IPS-NIHi7 (cell line): ENCODE measurements around the gene DLG4.

ENCODE experiments used
- DNase-seq: peaks from one replicate; pipeline ENCODE4 v3.0.0; 2012; ENCODE audit warnings: mixed read lengths; ENCODE audit errors: extremely low spot score

Gene DLG4

DNA sequence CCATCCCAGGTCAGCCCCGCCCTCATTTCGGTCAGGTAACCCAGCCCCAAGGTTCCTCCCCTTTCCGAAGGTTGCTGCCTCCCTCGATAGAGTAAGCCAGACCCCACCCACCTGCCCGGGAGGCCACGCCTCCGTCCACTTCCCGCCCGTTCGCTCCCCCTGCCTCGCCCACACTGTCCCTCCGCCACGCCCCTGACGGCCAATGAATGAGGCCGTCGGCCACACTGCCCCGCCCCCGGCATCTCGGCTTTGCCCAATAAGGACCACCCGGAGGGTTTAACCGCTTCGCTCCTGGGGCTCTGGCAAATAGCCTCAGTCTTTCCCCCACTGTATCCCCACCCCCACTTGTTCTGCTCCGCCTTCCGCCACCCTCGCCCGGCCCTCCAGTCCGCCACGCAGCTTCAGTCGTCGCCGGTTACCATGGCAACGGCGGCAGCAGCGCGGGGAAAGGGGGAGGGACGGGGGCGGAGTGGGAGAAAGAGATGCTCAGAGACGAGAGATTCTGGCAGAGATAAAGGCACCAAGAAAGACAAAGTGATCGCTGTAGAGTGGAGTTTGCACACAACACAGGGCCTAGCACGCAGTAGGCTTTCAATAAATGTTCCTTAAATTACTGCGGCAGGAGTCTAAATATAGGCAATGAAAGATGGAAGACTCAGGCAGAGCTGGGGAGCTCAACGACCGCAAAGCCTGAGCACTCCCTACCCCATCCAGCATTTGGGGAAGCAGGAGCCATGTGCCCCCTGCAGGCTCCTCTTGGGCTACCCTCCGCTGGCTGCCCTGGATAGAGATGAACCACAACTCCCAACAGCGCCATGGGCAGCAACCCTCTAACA is 5.1 kb downstream of the DLG4 start:
- DNase-seq, result peak; percentile 92

DNA sequence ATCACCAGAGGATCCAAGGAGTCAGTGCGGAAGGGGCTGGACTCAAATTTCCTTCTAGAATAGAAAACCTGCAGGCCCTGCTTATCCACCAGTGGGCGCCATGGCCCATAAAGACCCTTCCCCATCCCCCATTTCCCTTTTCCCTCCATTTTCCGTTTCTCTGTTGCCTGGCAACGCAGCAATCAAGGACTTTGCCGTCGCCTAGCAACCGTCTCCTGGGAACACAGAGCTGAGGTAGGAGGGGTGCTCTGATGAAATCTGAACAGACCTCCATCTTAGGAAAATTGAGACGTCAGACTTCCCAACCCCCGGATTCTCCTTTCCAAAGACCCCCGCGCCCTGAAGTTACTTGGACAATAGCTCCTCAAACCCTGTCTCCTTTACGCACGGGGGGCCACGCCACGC is 5.7 kb downstream of the DLG4 start:
- DNase-seq, result peak; percentile 76

DNA sequence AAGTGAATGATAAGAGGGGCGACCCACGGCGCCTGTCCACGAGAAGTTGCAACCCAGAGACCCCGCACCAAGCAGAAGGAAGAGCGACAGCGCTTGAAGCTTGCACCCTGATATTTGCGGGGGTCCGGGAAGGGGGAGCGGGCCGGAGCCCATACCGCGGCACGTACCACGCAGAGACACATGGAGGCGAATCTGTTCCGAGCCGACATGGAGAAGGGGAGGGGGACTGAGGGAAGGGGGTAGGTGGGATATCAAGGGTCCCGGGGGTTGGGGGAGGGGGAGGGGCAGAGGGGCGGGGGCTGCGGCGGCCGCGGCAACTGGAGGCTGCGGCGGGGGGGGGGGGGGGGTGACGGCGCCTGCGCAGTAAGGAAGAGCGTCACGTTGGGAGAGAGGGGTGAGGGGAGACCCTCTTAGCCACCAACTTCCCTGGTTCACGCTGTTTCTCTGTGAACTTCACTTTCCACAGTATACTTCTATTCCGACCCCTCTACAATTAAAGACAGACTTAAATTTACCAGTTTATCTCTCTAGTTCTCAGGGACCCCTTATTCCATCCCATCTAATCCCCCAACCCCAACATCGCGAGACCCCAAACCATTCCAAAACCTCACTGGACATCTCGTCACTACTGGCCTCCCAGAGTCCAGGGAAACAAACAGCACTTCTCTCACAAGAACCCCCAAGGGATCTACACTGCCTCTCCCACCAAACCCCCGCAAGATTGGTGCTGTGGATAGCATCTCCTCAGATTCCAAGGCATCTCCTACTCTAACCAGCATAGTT is 8.0 kb downstream of the DLG4 start:
- no peak for DNase-seq

DNA sequence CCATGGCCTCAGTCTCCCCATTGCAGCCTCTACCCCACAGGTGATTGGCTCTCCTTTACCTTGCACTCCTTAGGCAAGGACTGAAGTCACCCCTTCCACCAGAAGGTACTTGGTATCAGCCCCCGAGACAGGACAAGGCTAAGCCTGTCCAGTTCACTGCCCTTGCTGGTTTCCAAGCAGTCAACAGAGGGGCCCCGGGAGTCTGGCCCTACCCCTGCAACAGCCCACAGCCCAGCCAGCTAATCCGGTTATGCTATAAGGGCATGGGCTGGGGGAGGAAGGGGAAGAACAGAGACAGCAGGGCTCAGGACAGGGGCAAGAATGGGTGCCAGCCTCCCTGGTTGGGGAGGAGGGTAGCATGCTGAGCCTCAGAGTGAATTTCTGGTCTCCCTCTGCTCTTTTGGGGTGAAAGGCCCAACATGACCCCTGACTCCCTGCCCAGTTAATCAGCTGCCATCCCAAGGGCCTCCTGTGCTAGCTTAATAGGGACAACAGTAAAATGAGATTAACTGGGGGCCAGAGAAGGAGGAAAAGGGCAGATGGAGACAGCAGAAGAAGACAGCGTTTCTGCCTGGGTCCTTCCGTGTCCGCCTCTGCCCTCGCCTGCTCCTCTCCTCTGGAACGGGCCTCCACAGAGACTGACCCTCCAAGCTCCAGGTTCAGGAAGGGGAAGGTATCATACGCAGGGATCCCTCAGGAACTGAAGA is 10.7 kb downstream of the DLG4 start:
- DNase-seq, result no peak

DNA sequence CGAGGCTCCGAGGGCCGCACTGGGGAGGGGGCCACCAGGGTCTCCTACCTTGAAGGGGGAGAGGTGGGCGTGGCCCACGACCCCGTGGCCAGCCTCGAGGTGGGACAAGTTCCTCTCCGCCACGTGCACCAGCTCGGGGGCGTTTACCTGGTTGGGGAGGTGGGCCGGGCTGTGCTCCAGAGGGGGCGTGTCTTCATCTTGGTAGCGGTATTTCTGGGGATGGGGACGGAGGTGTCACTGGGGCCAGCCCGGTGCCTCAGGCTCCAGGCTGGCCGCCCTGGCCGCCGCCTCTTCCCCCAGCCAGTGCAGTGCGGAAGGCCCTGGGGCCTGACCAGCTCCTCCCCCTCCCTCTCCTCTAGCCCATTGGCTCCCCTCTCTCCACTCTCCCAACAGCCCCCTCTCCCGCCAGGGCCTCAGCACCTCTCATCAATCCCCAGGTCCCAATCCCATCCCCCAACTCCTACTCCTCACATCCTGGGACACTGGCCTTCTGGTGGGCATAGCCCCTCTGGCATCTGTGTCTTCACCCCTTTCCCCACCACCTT is 11.5 kb downstream of the DLG4 start:
- DNase-seq, result peak; percentile 54

DNA sequence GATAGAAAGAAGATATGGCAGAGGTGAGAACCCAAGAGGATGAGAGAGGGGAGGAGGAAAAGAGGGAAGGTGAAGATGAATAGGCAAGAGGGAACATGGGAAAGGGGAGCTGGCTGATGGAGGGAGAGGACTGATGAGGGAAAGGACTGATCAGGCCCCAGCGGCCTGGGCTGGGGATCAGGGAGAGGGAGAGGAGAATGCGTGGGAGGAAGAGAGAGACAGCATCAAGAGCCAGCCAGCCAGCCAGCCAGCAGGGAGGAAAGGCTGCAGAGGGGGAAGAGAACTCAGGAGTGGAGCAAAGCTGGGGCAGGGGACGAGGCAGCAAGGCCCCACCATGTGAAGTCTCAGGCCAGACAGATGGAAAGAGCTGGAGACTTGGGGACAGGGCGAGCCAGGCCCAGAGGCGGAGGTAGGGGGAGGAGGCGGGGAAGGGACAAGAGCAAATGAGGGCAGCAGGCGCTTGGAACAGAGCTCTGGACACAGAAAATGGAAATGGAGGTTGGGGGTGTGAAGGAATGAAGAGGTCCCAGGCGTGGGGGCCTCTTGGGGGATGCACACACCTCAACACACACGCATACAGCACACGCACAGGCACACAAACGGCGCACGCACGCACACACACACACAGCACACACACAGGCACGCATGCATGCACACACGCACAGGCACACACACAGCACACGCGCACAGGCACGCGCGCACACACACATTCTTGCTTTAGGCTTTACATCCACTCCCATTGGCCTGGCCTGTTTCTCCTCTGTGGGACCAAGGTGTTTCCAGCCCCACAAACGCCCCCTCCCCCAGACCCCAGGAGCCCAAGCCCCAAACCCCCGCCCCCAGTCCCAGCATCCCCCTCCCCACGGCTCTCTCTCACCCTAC is 12.3 kb downstream of the DLG4 start:
- no peak for DNase-seq

- no peak for DNase-seq
Observed at GRCh38 chr17:7205561-7205960, 14.1 kb downstream of the DLG4 start.

- DNase-seq, result peak; percentile 98
Observed at GRCh38 chr17:7204828-7205461, 14.7 kb downstream of the DLG4 start.

DNA sequence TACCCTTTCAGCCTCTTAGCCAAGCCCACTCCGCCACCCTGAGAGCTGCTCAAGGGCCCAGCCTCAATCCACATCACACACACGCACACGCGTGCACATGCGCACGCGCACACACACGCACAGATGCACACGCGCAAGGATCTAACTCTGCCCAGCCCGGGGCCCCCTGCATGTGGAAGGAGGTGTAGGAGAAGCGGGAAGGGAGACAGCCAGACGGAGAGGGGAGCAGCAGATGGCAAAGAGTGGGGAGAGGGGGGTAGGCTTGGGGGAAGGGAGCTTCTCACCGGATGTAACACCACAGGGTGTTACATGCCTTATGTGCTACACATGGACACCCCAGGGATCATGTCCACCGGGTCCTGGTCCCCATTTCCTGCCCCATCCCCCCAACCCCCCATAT is 15.3 kb downstream of the DLG4 start:
- DNase-seq, result no peak

DNA sequence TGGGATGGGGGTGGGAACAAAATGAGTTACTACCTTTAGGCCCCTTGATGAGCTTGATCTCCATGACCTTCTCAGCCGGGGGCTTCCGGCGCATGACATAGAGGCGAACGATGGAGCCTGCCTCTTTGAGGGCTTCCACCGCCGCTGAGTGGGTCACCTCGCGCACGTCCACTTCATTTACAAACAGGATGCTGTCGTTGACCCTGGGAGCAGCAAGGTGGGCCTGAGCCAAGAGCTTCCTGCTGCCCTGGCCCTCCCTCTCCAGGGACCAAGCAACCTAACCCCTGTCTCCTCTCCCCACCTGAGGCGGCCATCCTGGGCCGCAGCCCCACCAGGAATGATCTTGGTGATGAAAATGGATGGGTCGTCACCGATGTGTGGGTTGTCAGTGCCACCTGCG is 16.2 kb downstream of the DLG4 start:
- DNase-seq, result no peak

- no peak for DNase-seq
Observed at GRCh38 chr17:7196651-7197401, 22.8 kb downstream of the DLG4 start.

DNA sequence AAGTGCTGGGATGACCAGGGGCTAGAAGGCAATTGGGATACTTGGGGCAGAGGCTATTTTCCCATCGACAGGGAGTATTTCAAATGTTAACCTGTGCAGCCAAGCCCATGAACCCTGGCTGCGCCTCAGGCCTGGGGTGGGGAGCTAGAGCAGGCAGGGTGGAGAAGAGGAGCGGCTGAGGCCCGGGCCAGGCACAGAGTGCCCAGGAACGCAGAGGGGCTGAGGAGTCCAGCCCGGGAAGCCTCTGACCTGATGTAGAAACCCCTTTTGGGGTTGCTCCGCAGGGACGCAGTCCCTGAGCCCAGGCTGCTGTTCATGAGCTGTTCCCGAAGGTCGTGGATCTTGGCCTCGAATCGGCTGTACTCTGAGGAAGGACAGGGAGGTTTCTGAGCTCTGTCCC is 23.7 kb downstream of the DLG4 start:
- DNase-seq, result no peak

DNA sequence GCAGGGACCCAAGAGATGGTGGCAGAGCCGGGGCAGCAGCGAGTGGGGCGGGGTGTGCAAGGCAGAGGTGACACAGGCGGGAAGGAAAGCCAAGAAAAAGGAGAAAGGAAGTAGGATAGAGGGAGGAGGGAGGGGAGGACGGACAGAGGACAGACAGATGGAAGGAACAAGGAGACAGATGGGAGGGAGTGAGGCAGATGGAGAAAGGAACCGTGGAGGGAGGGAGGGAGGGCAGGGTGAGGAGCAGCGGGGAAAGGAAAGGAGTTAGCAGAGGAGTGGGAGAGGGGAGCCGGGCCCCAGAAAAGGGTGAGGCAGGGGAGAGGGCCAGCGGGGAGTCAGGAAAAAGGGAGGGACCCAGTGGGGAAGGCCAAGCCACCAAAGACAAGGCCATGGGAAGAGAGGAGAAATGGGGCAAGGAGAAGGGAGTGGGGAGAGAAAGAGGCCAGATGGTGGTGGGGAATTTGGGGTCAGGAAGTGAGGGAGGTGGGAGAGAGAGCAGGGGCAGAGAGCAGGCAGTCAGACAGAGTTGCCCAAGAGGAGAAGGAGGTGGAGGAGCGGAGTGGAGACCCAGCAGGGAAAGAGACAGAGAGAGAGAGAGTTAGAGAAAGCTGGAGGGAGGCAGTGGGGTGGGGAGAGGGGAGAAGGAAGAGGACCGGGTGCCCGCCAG is 27.2 kb downstream of the DLG4 start:
- DNase-seq, result no peak

DNA sequence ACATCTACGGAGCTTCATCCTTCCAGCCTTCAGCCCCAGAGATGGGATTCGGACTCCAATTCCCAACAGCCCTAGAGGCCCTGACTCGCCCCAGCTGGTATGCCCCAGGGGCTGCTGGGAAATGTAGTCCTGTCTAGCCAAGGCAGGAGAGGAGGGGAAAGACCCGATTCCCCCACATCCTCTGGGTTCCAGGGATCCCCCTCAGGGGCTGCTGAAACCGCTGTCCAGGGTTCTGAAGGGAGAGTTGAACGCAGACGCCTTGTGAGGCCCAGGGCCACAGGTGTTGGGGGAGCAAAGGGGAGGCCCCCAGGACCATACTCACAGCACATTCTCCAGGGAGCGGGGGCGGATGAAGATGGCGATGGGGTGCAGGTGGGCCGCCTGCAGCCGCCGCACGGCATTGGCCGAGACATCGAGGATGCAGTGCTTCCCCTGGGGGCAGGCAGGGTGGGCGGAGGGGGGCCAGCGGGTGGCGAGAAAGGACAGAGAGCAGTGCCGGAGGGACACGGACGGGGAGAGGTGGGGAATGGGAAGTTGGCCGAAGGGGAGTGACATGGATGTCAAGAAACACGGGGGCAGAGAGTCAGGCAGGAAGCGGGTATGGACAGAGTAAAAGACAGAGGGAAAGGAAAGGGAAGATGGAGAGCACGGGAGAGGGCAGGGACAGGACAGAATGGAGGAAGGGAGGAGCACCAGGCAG is 27.9 kb downstream of the DLG4 start:
- peak; percentile 82 for DNase-seq

GRCh38 chr17:7191069-7191468 is 28.6 kb downstream of the DLG4 start:
- no peak for DNase-seq

DNA sequence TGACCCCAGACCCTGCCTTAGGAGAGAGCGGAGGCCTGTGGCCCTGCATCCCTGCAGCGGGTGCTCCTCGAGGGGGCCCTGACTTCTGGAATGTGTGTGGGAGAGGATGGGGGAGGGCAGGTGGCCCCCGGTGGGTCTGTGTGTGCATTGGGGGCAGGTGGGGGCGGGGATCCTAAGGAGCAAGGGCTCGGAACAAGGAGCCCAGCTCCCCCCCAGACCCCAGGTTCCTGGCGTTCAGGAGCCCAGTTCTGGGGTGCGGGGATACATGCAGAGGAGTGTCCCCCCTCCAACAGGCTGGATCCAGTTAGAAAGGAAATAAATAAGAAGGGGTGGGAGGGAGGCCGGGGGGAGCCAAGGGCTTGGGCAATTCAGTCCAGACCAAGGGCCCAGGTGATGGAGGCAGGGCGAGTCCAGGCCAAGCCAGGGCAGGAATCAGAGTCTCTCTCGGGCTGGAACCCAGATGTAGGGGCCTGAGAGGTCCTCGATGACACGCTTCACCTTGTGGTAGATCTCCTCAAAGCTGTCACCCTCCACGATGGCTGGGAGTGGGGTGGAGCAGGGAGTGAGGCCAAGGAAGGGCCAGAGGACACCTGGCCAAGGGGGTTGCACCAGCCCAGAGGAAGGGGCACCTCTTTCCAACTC is 29.2 kb downstream of the DLG4 start:
- no peak for DNase-seq

DNA sequence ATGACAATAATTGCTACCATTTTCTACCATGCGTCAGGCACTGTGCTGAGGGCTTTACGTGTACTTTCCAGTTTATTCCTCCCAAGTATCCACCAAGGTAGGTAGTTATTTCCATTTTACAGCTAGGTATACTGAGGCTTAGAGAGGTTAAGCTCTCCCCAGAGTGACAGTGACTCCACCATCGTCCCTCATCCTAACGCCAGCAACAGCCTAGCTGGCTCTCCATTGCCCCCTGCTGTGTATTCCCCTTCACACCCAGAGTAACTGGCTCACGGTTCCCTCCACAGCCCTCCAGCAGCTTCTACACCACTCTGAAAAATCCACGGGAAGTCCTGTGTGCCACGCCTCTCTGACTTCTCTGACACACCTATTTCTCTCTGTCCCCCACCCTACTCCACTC is 33.4 kb downstream of the DLG4 start:
- no peak for DNase-seq

DNA sequence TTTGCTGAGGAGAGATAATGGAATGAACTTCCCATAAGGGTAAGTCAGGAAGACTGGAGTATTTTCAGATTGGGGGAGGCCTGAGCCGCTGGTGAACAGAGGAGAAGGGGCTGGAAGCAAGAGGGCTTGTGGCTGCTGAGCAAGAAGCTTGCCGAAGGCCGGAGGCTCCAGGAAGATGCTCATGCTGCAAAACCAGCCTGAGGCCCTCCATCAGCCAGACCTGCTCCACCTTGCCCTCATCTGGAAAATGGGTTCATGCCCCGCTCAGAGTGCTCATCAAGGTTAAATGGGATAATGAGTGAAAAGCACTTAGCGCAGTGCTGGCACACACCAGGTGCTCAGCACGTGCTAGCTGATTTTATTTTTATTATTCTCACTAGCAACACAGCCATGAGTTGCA is 35.0 kb downstream of the DLG4 start:
- DNase-seq, result no peak
